ENCODE results near the gene DNAJC9.

GRCh38 chr10:73262880-73263555 lies 16.0 kb upstream of the DNAJC9 start:
- TF ChIP-seq CTCF (conservative IDR thresholded peaks at IDR 0.05; ENCODE audit: low read depth, low read length), result no peak
- no peak for TF ChIP-seq BHLHE40 (IDR thresholded peaks at IDR 0.05; ENCODE audit: low read depth, low read length)
- no peak for TF ChIP-seq MAFK (IDR thresholded peaks at IDR 0.05; ENCODE audit: low read depth, low read length)
- TF ChIP-seq MAZ (IDR thresholded peaks at IDR 0.05; ENCODE audit: borderline replicate concordance, low read depth, low read length), result no peak
- no peak for TF ChIP-seq MXI1 (IDR thresholded peaks at IDR 0.05; ENCODE audit: borderline replicate concordance, low read depth, low read length)
